ENCODE data around the gene AATF. TPM values are rescaled to one million over a fixed set of nuclear protein-coding genes. Genes with fewer than 3 reads are reported as not detected.

Gene AATF
- total and polyA plus RNA-seq, 2 experiments from 2014 or later: 31.2 to 35.7 TPM

DNA sequence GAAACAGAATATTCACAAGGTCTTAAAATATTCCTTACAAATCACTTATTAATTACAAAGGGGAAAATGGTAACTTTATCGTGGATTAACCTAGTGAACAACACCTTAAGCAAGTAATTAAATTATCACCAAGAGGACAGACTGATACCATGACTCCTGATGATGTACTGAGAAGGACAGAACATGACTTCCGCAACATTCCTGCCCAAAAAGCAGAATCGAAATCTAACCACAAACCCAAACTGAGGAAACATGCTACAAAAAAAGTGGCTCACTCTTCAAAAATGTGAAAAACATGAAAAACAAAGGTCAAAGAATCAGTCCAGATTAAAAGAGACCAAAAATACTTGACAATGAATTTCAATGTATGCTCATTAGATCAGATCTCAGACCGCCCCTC, 151.5 kb downstream of the AATF start:
- no peak overlapping the region for H3K4me3 ChIP-seq
- no peaks in the 10 kb centered on the region for H3K27me3 ChIP-seq
- no peak overlapping the region for H3K4me2 ChIP-seq
- H4K20me1 ChIP-seq (ENCODE audit: insufficient read depth, poor library complexity, severe bottlenecking): no peaks in the 10 kb centered on the region
- H3K9me2 ChIP-seq (replicated peaks; ENCODE audit: insufficient read depth): no peaks in the 10 kb centered on the region
- H3K9me3 ChIP-seq (ENCODE audit: low read depth): no peaks in the 10 kb centered on the region
- TF ChIP-seq EZH2phosphoT487 (IDR thresholded peaks at IDR 0.05; ENCODE audit: low read depth, severe bottlenecking, unreplicated experiment) (no peak), EZH2 (IDR thresholded peaks at IDR 0.05; ENCODE audit: borderline replicate concordance) (no peak)
- TF ChIP-seq, protein P1, sequence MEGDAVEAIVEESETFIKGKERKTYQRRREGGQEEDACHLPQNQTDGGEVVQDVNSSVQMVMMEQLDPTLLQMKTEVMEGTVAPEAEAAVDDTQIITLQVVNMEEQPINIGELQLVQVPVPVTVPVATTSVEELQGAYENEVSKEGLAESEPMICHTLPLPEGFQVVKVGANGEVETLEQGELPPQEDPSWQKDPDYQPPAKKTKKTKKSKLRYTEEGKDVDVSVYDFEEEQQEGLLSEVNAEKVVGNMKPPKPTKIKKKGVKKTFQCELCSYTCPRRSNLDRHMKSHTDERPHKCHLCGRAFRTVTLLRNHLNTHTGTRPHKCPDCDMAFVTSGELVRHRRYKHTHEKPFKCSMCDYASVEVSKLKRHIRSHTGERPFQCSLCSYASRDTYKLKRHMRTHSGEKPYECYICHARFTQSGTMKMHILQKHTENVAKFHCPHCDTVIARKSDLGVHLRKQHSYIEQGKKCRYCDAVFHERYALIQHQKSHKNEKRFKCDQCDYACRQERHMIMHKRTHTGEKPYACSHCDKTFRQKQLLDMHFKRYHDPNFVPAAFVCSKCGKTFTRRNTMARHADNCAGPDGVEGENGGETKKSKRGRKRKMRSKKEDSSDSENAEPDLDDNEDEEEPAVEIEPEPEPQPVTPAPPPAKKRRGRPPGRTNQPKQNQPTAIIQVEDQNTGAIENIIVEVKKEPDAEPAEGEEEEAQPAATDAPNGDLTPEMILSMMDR (IDR thresholded peaks at IDR 0.05; ENCODE audit: poor library complexity): no peak
- H3K27ac ChIP-seq: no peak overlapping the region
- H3K79me2 ChIP-seq: no peaks in the 10 kb centered on the region
- no peaks in the 10 kb centered on the region for H3K36me3 ChIP-seq (replicated peaks; ENCODE audit: insufficient read depth, low read depth)
- no peak for DNase-seq (ENCODE audit: low spot score)
- 91% methylated on average over 4 of the region's 4 CpGs for WGBS (ENCODE audit: low lambda C conversion rate, missing lambda C conversion rate)
- no peak overlapping the region for H2AFZ ChIP-seq
- no peaks in the 10 kb centered on the region for H3K4me1 ChIP-seq (ENCODE audit: insufficient read depth)

GRCh38 chr17:37101306-37101705, 152.6 kb downstream of the AATF start:
- DNase-seq (ENCODE audit: low spot score): no peak
- TF ChIP-seq, protein P1 (IDR thresholded peaks at IDR 0.05; ENCODE audit: poor library complexity): no peak
- TF ChIP-seq EZH2phosphoT487 (IDR thresholded peaks at IDR 0.05; ENCODE audit: low read depth, severe bottlenecking, unreplicated experiment): no peak
- TF ChIP-seq EZH2 (IDR thresholded peaks at IDR 0.05; ENCODE audit: borderline replicate concordance): no peak
- H4K20me1 ChIP-seq (ENCODE audit: insufficient read depth, poor library complexity, severe bottlenecking): no peaks in the 10 kb centered on the region
- no peaks in the 10 kb centered on the region for H3K4me1 ChIP-seq (ENCODE audit: insufficient read depth)
- no peak overlapping the region for H3K27ac ChIP-seq
- H3K27me3 ChIP-seq: no peaks in the 10 kb centered on the region
- no peaks in the 10 kb centered on the region for H3K36me3 ChIP-seq (replicated peaks; ENCODE audit: insufficient read depth, low read depth)
- H3K9me3 ChIP-seq (ENCODE audit: low read depth): no peaks in the 10 kb centered on the region
- no peaks in the 10 kb centered on the region for H3K79me2 ChIP-seq
- H3K4me3 ChIP-seq: no peak overlapping the region
- no peak overlapping the region for H2AFZ ChIP-seq
- no peak overlapping the region for H3K4me2 ChIP-seq
- no peaks in the 10 kb centered on the region for H3K9me2 ChIP-seq (replicated peaks; ENCODE audit: insufficient read depth)
- 100% methylated on average over 2 of the region's 2 CpGs for WGBS (ENCODE audit: low lambda C conversion rate, missing lambda C conversion rate)

- H2AFZ ChIP-seq: no peak overlapping the region
- no peak overlapping the region for H3K4me3 ChIP-seq
- no peak for TF ChIP-seq EZH2 (IDR thresholded peaks at IDR 0.05; ENCODE audit: borderline replicate concordance)
- TF ChIP-seq EZH2phosphoT487 (IDR thresholded peaks at IDR 0.05; ENCODE audit: low read depth, severe bottlenecking, unreplicated experiment): no peak
- TF ChIP-seq, protein P1 (IDR thresholded peaks at IDR 0.05; ENCODE audit: poor library complexity): no peak
- H4K20me1 ChIP-seq (ENCODE audit: insufficient read depth, poor library complexity, severe bottlenecking): no peaks in the 10 kb centered on the region
- H3K79me2 ChIP-seq: no peaks in the 10 kb centered on the region
- H3K36me3 ChIP-seq (replicated peaks; ENCODE audit: insufficient read depth, low read depth): no peaks in the 10 kb centered on the region
- H3K27ac ChIP-seq: no peak overlapping the region
- H3K9me2 ChIP-seq (replicated peaks; ENCODE audit: insufficient read depth): no peaks in the 10 kb centered on the region
- no peaks in the 10 kb centered on the region for H3K27me3 ChIP-seq
- no peaks in the 10 kb centered on the region for H3K4me1 ChIP-seq (ENCODE audit: insufficient read depth)
- H3K9me3 ChIP-seq (ENCODE audit: low read depth): no peaks in the 10 kb centered on the region
- no peak overlapping the region for H3K4me2 ChIP-seq
- no peak for DNase-seq (ENCODE audit: low spot score)
- WGBS (ENCODE audit: low lambda C conversion rate, missing lambda C conversion rate): 92% methylated on average over 4 of the region's 4 CpGs
Measured at GRCh38 chr17:37103231-37103630, 154.5 kb downstream of the AATF start.

DNA sequence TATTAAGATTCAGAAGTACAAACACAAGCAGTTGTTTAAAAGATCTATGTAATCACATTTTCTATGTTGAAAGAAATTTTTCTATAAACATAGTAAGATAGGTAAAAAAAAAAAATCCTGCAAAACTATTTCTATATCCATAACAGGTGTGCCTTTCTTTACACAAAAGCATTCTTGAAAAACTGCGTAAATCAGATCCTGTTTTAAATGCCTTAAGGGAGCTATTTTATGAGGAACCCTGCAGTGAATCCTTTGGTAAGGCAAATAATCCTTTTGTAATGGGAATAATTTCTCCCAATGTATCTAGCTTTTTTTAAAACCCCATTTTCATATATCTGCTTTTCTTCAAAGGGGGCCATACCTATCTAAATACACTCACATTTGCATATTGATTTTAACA, 157.3 kb downstream of the AATF start:
- no peak overlapping the region for H3K4me3 ChIP-seq
- no peaks in the 10 kb centered on the region for H3K9me3 ChIP-seq (ENCODE audit: low read depth)
- TF ChIP-seq EZH2phosphoT487 (IDR thresholded peaks at IDR 0.05; ENCODE audit: low read depth, severe bottlenecking, unreplicated experiment): no peak
- TF ChIP-seq EZH2 (IDR thresholded peaks at IDR 0.05; ENCODE audit: borderline replicate concordance): no peak
- TF ChIP-seq, protein P1 (IDR thresholded peaks at IDR 0.05; ENCODE audit: poor library complexity): no peak
- H3K4me1 ChIP-seq (ENCODE audit: insufficient read depth): no peaks in the 10 kb centered on the region
- H3K9me2 ChIP-seq (replicated peaks; ENCODE audit: insufficient read depth): no peaks in the 10 kb centered on the region
- 82% methylated on average over 1 of the region's 1 CpG for WGBS (ENCODE audit: low lambda C conversion rate, missing lambda C conversion rate)
- no peaks in the 10 kb centered on the region for H3K79me2 ChIP-seq
- H3K36me3 ChIP-seq (replicated peaks; ENCODE audit: insufficient read depth, low read depth): no peaks in the 10 kb centered on the region
- H3K27ac ChIP-seq: no peak overlapping the region
- H3K4me2 ChIP-seq: no peak overlapping the region
- H4K20me1 ChIP-seq (ENCODE audit: insufficient read depth, poor library complexity, severe bottlenecking): no peaks in the 10 kb centered on the region
- no peak overlapping the region for H2AFZ ChIP-seq
- no peaks in the 10 kb centered on the region for H3K27me3 ChIP-seq
- no peak for DNase-seq (ENCODE audit: low spot score)

Measured in hepatocyte (in vitro differentiated cells).